Measurements from ENCODE around the gene ID1. TPM values are rescaled to one million over a fixed set of nuclear protein-coding genes. Genes with fewer than 3 reads are reported as not detected.

Gene ID1
- total and polyA plus RNA-seq, 2 of the 13 experiments (the other 11 are each of a cell fraction or from before 2014, with no cell fraction given), result 320 to 419 TPM

- TF ChIP-seq NR2F2 (IDR thresholded peaks at IDR 0.05; ENCODE audit: borderline replicate concordance, low read depth) (no peak), ZNF383 (CRISPR knock-in tag; IDR thresholded peaks at IDR 0.05; ENCODE audit: borderline replicate concordance) (0 out of 2 replicates have a peak, but pooled peaks have one; percentile 2), FOXM1 (CRISPR knock-in tag; IDR thresholded peaks at IDR 0.05) (no peak), PRPF4 (IDR thresholded peaks at IDR 0.05; ENCODE audit: low read depth, low read length, poor library complexity, severe bottlenecking) (no peak), FOXA1 (IDR thresholded peaks at IDR 0.05) (no peak), FOXA1 (CRISPR knock-in tag; IDR thresholded peaks at IDR 0.05) (no peak; the same call in 1 of the 2 replicates), GATAD2A (CRISPR knock-in tag; IDR thresholded peaks at IDR 0.05) (no peak), THAP11 (CRISPR knock-in tag; IDR thresholded peaks at IDR 0.05) (no peak), EHMT2 (IDR thresholded peaks at IDR 0.05; ENCODE audit: borderline replicate concordance, low read depth, low read length) (no peak), ZNF333 (CRISPR knock-in tag; IDR thresholded peaks at IDR 0.05; ENCODE audit: borderline replicate concordance) (0 out of 2 replicates have a peak, but pooled peaks have one; percentile 92), HDAC6 (IDR thresholded peaks at IDR 0.05; ENCODE audit: low read depth, low read length) (no peak), BRF2 (CRISPR knock-in tag; IDR thresholded peaks at IDR 0.05) (no peak; the same call in 1 of the 2 replicates), ZNF33B (CRISPR knock-in tag; IDR thresholded peaks at IDR 0.05) (no peak), TAF15 (IDR thresholded peaks at IDR 0.05; ENCODE audit: low read depth, low read length, poor library complexity, severe bottlenecking) (no peak), DNMT3B (CRISPR knock-in tag; conservative IDR thresholded peaks at IDR 0.05) (no peak), YEATS4 (CRISPR knock-in tag; IDR thresholded peaks at IDR 0.05; ENCODE audit: borderline replicate concordance) (no peak), RAD21 (CRISPR knock-in tag; IDR thresholded peaks at IDR 0.05) (no peak), ZSCAN29 (CRISPR knock-in tag; conservative IDR thresholded peaks at IDR 0.05) (peak; percentile 77), ZC3H4 (CRISPR knock-in tag; IDR thresholded peaks at IDR 0.05; ENCODE audit: borderline replicate concordance) (peak; percentile 58; the same call in 1 of the 2 replicates), ZNF513 (CRISPR knock-in tag; conservative IDR thresholded peaks at IDR 0.05) (no peak), ZNF446 (CRISPR knock-in tag; IDR thresholded peaks at IDR 0.05) (no peak), SNAPC5 (CRISPR knock-in tag; IDR thresholded peaks at IDR 0.05; ENCODE audit: borderline replicate concordance) (no peak), CTCF (CRISPR knock-in tag; IDR thresholded peaks at IDR 0.05) (peak; percentile 54), PAWR (CRISPR knock-in tag; IDR thresholded peaks at IDR 0.05; ENCODE audit: borderline replicate concordance) (no peak), ZNF639 (CRISPR knock-in tag; conservative IDR thresholded peaks at IDR 0.05) (no peak), HOXA3 (CRISPR knock-in tag; IDR thresholded peaks at IDR 0.05) (no peak)
Measured at GRCh38 chr20:31572042-31572700, 32.9 kb upstream of the ID1 start (continued).

All from HepG2 (cell line).